ENCODE measurements around the gene C2orf15.
"Not testable (repeated sequence)": the region's sequence is repeated elsewhere in the genome, so short reads cannot be mapped to it uniquely, and the experiment has no call there.

Gene C2orf15

GRCh38 chr2:99183025-99183424, 41.5 kb downstream of the C2orf15 start:
- TF ChIP-seq, protein P1, sequence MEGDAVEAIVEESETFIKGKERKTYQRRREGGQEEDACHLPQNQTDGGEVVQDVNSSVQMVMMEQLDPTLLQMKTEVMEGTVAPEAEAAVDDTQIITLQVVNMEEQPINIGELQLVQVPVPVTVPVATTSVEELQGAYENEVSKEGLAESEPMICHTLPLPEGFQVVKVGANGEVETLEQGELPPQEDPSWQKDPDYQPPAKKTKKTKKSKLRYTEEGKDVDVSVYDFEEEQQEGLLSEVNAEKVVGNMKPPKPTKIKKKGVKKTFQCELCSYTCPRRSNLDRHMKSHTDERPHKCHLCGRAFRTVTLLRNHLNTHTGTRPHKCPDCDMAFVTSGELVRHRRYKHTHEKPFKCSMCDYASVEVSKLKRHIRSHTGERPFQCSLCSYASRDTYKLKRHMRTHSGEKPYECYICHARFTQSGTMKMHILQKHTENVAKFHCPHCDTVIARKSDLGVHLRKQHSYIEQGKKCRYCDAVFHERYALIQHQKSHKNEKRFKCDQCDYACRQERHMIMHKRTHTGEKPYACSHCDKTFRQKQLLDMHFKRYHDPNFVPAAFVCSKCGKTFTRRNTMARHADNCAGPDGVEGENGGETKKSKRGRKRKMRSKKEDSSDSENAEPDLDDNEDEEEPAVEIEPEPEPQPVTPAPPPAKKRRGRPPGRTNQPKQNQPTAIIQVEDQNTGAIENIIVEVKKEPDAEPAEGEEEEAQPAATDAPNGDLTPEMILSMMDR (IDR thresholded peaks at IDR 0.05; ENCODE audit: control insufficient read depth, extremely low read depth, insufficient read depth): no peak
- peak overlapping the region; percentile 85 for H3K4me3 ChIP-seq (ENCODE audit: low read depth, low read length)
- peak; percentile 39 for DNase-seq (ENCODE audit: low read depth)

DNA sequence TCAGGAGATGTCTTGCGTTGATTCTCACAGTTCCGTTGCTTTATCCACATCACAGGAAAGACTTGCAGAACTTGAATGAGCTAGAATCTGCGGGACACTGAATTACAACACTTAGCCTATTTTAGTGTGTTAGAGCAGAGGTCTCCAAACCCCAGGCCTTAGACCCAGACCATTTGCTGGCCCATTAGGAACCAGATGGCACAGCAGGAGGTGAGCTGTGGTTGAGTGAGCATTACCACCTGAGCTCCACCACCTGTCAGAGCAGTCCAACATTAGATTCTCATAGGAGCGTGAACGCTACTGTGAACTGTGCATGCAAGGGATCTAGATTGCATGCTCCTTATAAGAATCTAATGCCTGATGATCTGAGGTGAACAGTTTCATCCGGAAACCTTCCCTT, 43.3 kb downstream of the C2orf15 start:
- no peak overlapping the region for H3K4me3 ChIP-seq (ENCODE audit: low read depth, low read length)
- TF ChIP-seq, protein P1 (IDR thresholded peaks at IDR 0.05; ENCODE audit: control insufficient read depth, extremely low read depth, insufficient read depth): no peak
- DNase-seq (ENCODE audit: low read depth): no peak

- no peak overlapping the region for H3K4me3 ChIP-seq (ENCODE audit: low read depth, low read length)
- TF ChIP-seq, protein P1 (IDR thresholded peaks at IDR 0.05; ENCODE audit: control insufficient read depth, extremely low read depth, insufficient read depth): no peak
- DNase-seq (ENCODE audit: low read depth): no peak
These were observed 45.5 kb downstream of the C2orf15 start for GRCh38 chr2:99187011-99187410.

DNA sequence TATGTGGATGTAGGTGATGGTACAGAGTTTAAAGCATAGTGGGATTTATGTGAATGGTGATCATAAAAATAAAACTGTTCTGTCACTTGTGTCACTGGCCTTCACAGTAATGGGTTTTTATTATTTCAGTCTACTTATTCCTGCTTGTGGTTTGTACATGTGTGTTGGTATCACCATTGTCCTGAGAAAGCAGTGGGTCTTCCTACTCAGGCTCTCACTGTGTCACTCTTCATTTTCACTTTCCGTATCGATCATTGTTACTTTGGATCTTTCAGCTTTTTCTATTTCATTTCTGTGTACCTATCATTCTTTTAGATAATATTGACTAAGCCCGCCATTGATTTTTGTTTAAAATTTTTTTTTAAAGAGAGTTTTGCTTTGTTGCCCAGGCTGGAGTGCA, 46.9 kb downstream of the C2orf15 start:
- no peak for DNase-seq (ENCODE audit: low read depth)
- no peak overlapping the region for H3K4me3 ChIP-seq (ENCODE audit: low read depth, low read length)
- TF ChIP-seq, protein P1 (IDR thresholded peaks at IDR 0.05; ENCODE audit: control insufficient read depth, extremely low read depth, insufficient read depth): no peak

GRCh38 chr2:99190548-99190947, 49.0 kb downstream of the C2orf15 start:
- TF ChIP-seq, protein P1 (IDR thresholded peaks at IDR 0.05; ENCODE audit: control insufficient read depth, extremely low read depth, insufficient read depth): no peak
- H3K4me3 ChIP-seq (ENCODE audit: low read depth, low read length): no peak overlapping the region
- DNase-seq (ENCODE audit: low read depth): no peak

- DNase-seq (ENCODE audit: low read depth); H3K4me3 ChIP-seq (ENCODE audit: low read depth, low read length): not testable (repeated sequence)
These were observed 50.9 kb downstream of the C2orf15 start for GRCh38 chr2:99192364-99192763.

- peak; percentile 69 for DNase-seq (ENCODE audit: low read depth)
- TF ChIP-seq, protein P1 (IDR thresholded peaks at IDR 0.05; ENCODE audit: control insufficient read depth, extremely low read depth, insufficient read depth): peak; percentile 14; the same call in 1 of the 2 replicates
- no peak overlapping the region for H3K4me3 ChIP-seq (ENCODE audit: low read depth, low read length)
These were observed 56.8 kb downstream of the C2orf15 start for GRCh38 chr2:99198103-99198841.

All from LNCaP clone FGC (cell line).